Duodenal mucosa (tissue), 2 donors: ENCODE measurements around the gene CDH2.

Experiments used
- H3K27ac ChIP-seq: one replicate; pipeline ENCODE4 v1.7.0; 2013; ENCODE audit warnings: low read depth, low read length
- H3K27me3 ChIP-seq, 2 donors: one replicate each; pipeline ENCODE4 v1.7.0; 2013; ENCODE audit warnings: low read length in 2 of 2, control low read depth in 1 of 2; ENCODE audit not compliant: insufficient read depth in 2 of 2, control insufficient read depth in 1 of 2
- H3K36me3 ChIP-seq, 2 donors: one replicate each; pipeline ENCODE4 v1.7.0; 2013; ENCODE audit warnings: low read length in 2 of 2, control low read depth in 1 of 2; ENCODE audit not compliant: insufficient read depth in 2 of 2, control insufficient read depth in 1 of 2
- H3K4me1 ChIP-seq, 2 donors: one replicate each; pipeline ENCODE4 v1.7.0; 2013; ENCODE audit warnings: low read length in 2 of 2, control low read depth in 1 of 2; ENCODE audit not compliant: insufficient read depth in 2 of 2, control insufficient read depth in 1 of 2
- H3K4me3 ChIP-seq, 2 donors: one replicate each; pipeline ENCODE4 v1.7.0; 2013; ENCODE audit warnings: low read length in 2 of 2, low read depth in 1 of 2
- H3K9ac ChIP-seq, 2 donors: one replicate each; pipeline ENCODE4 v1.7.0; 2013; ENCODE audit warnings: low read length in 2 of 2, low read depth in 1 of 2
- H3K9me3 ChIP-seq, 2 donors: one replicate each; pipeline ENCODE4 v1.7.0; 2013; ENCODE audit warnings: low read length in 2 of 2, control low read depth in 1 of 2; ENCODE audit not compliant: control insufficient read depth in 1 of 2

The CDH2 gene

DNA sequence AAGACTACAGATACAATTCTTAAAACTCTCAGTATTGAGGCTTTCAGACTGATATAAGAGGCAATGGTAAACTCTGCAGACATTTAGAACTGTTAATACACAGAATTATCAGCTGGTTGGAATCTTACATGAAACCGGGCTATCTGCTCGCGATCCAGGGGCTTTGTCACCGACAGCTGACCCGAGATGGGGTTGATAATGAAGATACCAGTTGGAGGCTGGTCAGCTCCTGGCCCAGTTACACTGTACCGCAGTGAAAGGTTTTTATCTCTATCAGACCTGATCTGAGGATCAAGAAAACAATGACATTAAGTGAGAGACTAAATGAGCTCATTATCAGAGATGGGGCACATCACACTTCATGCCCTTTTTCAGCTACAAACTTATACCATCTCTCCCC, 167.3 kb downstream of the CDH2 start:
- Histone ChIP-seq H3K4me3 (no peak overlapping the region), H3K36me3 (no peaks in the 10 kb centered on the region), H3K4me1 (no peaks in the 10 kb centered on the region), H3K27me3 (no peaks in the 10 kb centered on the region), H3K9ac (no peak overlapping the region), H3K9me3 (no peaks in the 10 kb centered on the region), H3K27ac (no peak overlapping the region)

DNA sequence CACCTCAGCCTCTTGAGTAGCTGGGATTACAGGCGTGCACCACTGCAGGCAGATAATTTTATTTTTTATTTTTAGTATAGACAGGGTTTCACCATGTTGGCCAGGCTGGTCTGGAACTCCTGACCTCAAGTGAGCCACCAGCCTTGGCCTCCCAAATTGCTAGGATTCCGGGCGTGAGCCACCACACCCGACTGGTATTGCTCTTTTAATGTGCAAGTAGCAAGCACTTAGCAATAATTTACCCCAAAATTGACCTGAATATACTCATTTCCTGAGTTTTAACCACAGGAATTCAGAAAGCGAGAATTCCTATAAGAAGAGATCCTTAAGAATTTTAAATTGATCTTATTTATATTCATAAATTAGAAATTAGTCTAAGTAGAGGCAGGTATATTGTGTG, 169.1 kb downstream of the CDH2 start:
- Histone ChIP-seq H3K9ac (no peak overlapping the region), H3K4me1 (no peaks in the 10 kb centered on the region), H3K9me3 (no peaks in the 10 kb centered on the region), H3K27me3 (no peaks in the 10 kb centered on the region), H3K27ac (no peak overlapping the region), H3K4me3 (no peak overlapping the region), H3K36me3 (no peaks in the 10 kb centered on the region)

GRCh38 chr18:28005164-28005563, 171.8 kb downstream of the CDH2 start:
- H3K4me3 ChIP-seq: no peak overlapping the region
- H3K9me3 ChIP-seq: no peaks in the 10 kb centered on the region
- H3K36me3 ChIP-seq: no peaks in the 10 kb centered on the region
- H3K4me1 ChIP-seq: no peaks in the 10 kb centered on the region
- H3K27ac ChIP-seq: no peak overlapping the region
- H3K9ac ChIP-seq: no peak overlapping the region
- no peaks in the 10 kb centered on the region for H3K27me3 ChIP-seq

DNA sequence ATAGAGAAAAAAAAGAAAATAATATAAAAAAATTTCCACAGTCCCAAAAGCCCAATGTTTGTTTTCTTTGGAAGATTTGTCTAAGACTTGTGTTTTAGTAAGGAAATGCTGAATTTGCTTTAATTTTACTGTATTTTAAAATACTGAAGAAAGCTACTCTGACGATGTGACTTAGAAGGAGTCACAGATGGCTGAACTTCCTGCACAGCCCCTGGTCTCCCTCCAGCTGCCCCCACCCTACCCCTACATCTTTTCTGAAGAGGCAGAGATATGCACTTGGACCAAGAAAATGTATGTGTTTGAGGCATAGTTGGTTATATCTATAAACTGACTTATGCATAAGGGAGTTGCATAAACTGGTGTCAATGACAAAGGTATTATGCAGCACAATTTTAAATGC, 172.3 kb downstream of the CDH2 start:
- no peak overlapping the region for H3K27ac ChIP-seq
- no peaks in the 10 kb centered on the region for H3K36me3 ChIP-seq
- no peaks in the 10 kb centered on the region for H3K27me3 ChIP-seq
- H3K9me3 ChIP-seq: no peaks in the 10 kb centered on the region
- H3K4me1 ChIP-seq: no peaks in the 10 kb centered on the region
- H3K4me3 ChIP-seq: no peak overlapping the region
- H3K9ac ChIP-seq: no peak overlapping the region

GRCh38 chr18:28003451-28003850, 173.5 kb downstream of the CDH2 start:
- Histone ChIP-seq H3K36me3 (no peaks in the 10 kb centered on the region), H3K9me3 (no peaks in the 10 kb centered on the region), H3K4me1 (no peaks in the 10 kb centered on the region), H3K9ac (no peak overlapping the region), H3K27ac (no peak overlapping the region), H3K27me3 (no peaks in the 10 kb centered on the region), H3K4me3 (no peak overlapping the region)

DNA sequence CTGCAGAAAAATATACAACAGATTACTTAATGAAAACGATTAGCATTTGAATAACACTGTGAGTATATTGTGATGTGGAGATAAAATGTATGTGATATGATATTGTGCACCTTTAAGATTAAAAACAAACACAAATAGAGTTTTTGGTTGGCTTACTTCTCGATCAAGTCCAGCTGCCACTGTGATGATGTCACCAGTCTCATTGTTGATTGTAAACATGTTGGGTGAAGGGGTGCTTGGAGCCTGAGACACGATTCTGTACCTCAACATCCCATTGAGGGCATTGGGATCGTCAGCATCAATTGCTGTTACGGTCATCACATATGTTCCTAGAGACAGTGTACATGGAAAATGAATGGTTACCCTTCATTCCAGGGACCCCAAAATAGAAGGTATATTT, 174.1 kb downstream of the CDH2 start:
- Histone ChIP-seq H3K4me3 (no peak overlapping the region), H3K27me3 (no peaks in the 10 kb centered on the region), H3K27ac (no peak overlapping the region), H3K9ac (no peak overlapping the region), H3K36me3 (no peaks in the 10 kb centered on the region), H3K9me3 (no peaks in the 10 kb centered on the region), H3K4me1 (no peaks in the 10 kb centered on the region)

- no peaks in the 10 kb centered on the region for H3K27me3 ChIP-seq
- no peak overlapping the region for H3K4me3 ChIP-seq
- H3K27ac ChIP-seq: no peak overlapping the region
- H3K9me3 ChIP-seq: no peaks in the 10 kb centered on the region
- no peak overlapping the region for H3K9ac ChIP-seq
- no peaks in the 10 kb centered on the region for H3K36me3 ChIP-seq
- H3K4me1 ChIP-seq: no peaks in the 10 kb centered on the region
Measured at GRCh38 chr18:27996801-27997272, 180.1 kb downstream of the CDH2 start.

- Histone ChIP-seq H3K4me1 (no peaks in the 10 kb centered on the region), H3K4me3 (no peak overlapping the region), H3K27ac (no peak overlapping the region), H3K9ac (no peak overlapping the region), H3K9me3 (no peaks in the 10 kb centered on the region), H3K27me3 (no peaks in the 10 kb centered on the region), H3K36me3 (no peaks in the 10 kb centered on the region)
Measured at GRCh38 chr18:27995770-27996502, 181.0 kb downstream of the CDH2 start.

DNA sequence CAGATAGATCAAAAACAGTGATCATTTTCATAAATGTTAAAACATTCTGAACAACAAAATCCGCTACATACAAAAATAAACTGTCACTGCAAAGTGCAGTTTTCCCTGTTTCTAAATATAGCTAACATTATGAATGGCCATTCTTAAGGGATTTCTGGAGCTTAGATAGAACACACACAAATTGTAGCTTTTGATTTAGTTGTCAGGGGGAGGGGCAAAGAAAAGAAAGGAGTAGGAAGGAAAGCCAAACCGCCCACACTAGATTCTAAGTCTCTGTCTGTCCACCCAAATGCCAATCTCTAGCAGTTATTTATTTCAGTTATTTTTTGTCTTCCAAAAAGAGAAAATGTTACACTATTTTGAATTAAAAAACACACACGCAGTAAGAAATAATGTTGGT, 182.4 kb downstream of the CDH2 start:
- Histone ChIP-seq H3K27ac (no peak overlapping the region), H3K9ac (no peak overlapping the region), H3K4me3 (no peak overlapping the region), H3K36me3 (no peaks in the 10 kb centered on the region), H3K27me3 (no peaks in the 10 kb centered on the region), H3K4me1 (no peaks in the 10 kb centered on the region), H3K9me3 (no peaks in the 10 kb centered on the region)

DNA sequence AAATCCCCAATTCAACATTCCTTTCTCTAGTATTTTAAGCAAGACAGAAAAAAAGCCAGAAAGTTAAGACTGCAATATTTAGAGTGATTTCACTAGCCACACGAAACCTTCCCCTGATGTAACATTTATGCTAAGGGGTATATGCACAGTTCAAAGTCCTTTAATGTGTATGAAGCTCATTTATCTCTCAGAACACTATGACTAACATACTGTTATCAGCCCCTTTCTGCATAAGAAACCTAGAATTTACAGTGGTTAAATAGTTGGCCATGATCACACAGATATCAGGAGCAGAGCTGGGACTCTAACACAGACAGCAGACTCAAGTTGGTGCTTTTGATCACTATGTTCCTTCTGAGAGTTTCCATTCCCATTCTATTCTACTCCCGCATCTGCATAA, 185.5 kb downstream of the CDH2 start:
- Histone ChIP-seq H3K9ac (no peak overlapping the region), H3K27me3 (no peaks in the 10 kb centered on the region), H3K4me3 (no peak overlapping the region), H3K36me3 (no peaks in the 10 kb centered on the region), H3K9me3 (no peaks in the 10 kb centered on the region), H3K4me1 (no peaks in the 10 kb centered on the region), H3K27ac (no peak overlapping the region)
